Stimulated activated effector memory CD8-positive, alpha-beta T cell treated with anti-CD3 and anti-CD28 coated beads, Interleukin-12 subunit alpha, Interleukin-12 subunit beta, amount 100 ng/mL, for 72 hours (primary cell): ENCODE results near the gene CEP43.
"Not testable (repeated sequence)": the region's sequence is repeated elsewhere in the genome, so short reads cannot be mapped to it uniquely, and the experiment has no call there.

Experiments
- ATAC-seq: fragments of 150-1000 bp; cut with Tn5 transposase; 2 replicates; pipeline ENCODE4 v1.10.0; 2021
- DNase-seq, 2 donors: peaks; one replicate each; pipeline ENCODE4 v3.0.0; 2021 to 2022; ENCODE audit warnings: low spot score in 2 of 2
- H3K27ac Mint-ChIP-seq: one replicate; pipeline ENCODE4 v1.8.0; 2022; ENCODE audit warnings: mild to moderate bottlenecking, mixed read lengths
- H3K36me3 Mint-ChIP-seq: one replicate; pipeline ENCODE4 v1.8.0; 2022; ENCODE audit warnings: mild to moderate bottlenecking, mixed read lengths
- H3K4me1 Mint-ChIP-seq: one replicate; pipeline ENCODE4 v1.8.0; 2022; ENCODE audit warnings: mixed read lengths
- H3K4me3 Mint-ChIP-seq: one replicate; pipeline ENCODE4 v1.8.0; 2022; ENCODE audit warnings: mild to moderate bottlenecking, mixed read lengths
- H3K9me3 Mint-ChIP-seq: one replicate; pipeline ENCODE4 v1.8.0; 2022; ENCODE audit warnings: mixed read lengths

Gene CEP43

DNA sequence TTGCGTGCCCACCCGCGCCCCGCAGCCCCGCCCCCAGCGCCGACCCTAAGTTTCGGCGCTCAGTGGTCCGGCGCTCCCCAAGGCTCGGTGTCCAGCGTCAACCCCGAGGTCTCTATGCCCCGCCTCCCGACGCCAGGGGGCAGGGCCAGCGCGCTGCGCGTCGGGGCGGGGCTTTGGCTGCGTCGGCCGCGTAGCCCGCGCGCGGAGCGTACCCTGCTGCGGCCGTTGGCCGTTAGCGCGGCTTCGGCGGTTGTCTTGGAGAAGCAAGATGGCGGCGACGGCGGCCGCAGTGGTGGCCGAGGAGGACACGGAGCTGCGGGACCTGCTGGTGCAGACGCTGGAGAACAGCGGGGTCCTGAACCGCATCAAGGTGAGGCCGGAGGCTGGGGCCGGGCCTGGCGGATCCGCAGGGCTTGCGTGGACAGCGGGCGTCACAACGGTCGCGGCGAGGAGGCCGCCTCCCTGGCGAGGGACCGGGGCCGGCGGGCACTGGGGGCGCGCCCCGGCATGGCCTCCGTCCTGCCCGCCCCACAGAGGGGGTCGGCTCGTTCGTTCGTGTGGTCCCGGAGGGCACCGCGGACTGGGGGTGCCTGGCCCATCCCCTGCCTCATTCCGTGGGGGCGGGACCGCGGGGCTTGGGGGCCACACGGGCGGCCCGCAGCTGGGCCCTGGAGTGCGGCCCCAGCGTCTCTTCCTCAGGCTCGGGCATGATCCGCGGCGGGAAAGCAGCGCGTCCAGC lies at the start of gene CEP43:
Gene CEP43 (plus strand): TSS at position 253 of the 739 bp plus-strand sequence. CDS start 16 bp downstream, at position 269.
- peaks cover 15% of the 10 kb centered on the region for H3K36me3 Mint-ChIP-seq
- H3K9me3 Mint-ChIP-seq = no peaks in the 10 kb centered on the region
- peaks cover 29% of the 10 kb centered on the region for H3K4me1 Mint-ChIP-seq
- H3K27ac Mint-ChIP-seq = peak within 1 kb of the TSS; percentile 67
- DNase-seq = peak; percentile 92 to 94
- peak within 1 kb of the TSS; percentile 66 for H3K4me3 Mint-ChIP-seq
- ATAC-seq = peak; percentile 95

DNA sequence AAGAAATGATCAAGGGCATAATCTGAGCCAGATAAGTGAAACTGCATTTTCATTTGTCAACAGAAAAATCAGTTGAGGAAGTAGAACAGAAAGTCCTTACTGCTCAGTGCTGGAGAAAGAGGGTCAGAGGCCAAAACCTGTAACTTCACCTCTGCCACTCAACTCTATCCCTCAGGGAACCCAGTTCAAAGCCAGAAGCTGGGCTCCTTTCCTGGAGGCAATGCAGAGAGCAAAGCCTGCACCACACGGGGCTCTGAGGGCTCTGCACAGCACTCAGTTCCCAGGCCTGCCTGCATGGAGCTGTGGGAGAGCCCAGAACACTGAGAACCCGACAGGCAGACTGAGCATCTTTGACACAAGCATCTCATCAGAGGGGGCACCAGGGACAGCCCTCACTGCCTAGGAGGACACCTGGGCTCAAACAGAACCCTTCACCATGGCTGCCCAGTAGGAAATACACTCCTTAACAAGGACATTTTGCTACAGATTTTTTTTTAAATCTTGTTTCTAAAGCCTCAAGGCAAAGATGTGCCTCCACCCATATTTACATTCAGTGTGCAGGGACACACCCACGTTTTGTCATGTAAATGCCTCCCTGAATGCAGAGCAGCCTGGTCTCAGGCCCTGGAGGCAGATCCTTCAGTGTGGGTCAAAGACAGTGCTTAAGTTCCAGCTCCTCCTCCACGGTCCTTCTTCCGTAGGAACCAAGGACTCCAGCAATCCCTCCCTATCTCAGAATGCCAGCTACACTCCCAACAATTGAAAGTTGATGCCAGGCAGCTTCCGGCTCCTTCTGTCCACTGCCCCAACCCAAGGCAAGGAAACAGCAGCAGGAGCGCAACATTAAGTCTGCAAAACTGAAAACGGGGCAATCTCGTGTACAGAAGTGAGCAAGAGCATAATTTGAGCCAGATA lies 49.4 kb upstream of the CEP43 start:
- DNase-seq (no peak), ATAC-seq (no peak)
- peaks cover 71% of the 10 kb centered on the region for H3K36me3 Mint-ChIP-seq
- H3K27ac Mint-ChIP-seq = peak overlapping the region; percentile 92
- peak overlapping the region; percentile 85 for H3K4me3 Mint-ChIP-seq
- no peaks in the 10 kb centered on the region for H3K9me3 Mint-ChIP-seq
- H3K4me1 Mint-ChIP-seq = peaks cover 53% of the 10 kb centered on the region

- Mint-ChIP-seq H3K9me3 (no peaks in the 10 kb centered on the region), H3K4me1 (peaks cover 52% of the 10 kb centered on the region), H3K27ac (peak overlapping the region; percentile 92), H3K36me3 (peaks cover 66% of the 10 kb centered on the region), H3K4me3 (peak overlapping the region; percentile 85)
- peak; percentile 21 to 61 for DNase-seq
- ATAC-seq = peak; percentile 57
These were observed 48.8 kb upstream of the CEP43 start for GRCh38 chr6:166950443-166950821.

DNA sequence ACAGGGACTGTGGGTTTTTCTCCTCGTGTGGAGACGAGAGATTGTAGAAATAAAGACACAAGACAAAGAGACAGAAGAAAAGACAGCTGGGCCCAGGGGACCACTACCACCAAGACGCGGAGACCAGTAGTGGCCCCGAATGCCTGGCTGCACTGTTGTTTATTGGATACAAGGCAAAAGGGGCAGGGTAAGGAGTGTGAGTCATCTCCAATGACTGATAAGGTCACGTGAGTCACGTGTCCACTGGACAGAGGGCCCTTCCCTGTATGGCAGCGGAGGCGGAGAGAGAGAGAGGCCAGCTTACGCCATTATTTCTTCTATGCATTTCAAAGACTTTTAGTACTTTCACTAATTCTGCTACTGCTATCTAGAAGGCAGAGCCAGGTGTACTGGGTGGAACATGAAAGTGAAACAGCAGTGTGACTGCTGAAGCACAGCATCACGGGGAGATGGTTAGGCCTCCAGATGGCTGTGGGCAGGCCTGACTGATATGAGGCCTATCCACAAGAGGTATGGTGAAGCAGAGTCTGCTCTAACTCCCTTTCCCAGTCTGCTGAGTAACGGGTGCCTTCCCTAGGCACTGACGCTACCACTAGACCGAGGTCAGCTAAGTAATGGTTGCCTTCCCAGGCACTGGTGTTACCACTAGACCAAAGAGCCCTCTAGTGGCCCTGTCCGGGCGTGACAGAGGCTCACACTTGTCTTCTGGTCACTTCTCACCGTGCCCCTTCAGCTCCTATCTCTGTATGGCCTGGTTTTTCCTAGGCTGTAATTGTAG lies 48.1 kb upstream of the CEP43 start:
- peaks cover 59% of the 10 kb centered on the region for H3K36me3 Mint-ChIP-seq
- H3K27ac Mint-ChIP-seq = peak overlapping the region; percentile 92
- peak; percentile 55 to 86 for DNase-seq
- H3K4me1 Mint-ChIP-seq = peaks cover 57% of the 10 kb centered on the region
- H3K4me3 Mint-ChIP-seq = peak overlapping the region; percentile 85
- ATAC-seq = peak; percentile 96
- not testable (repeated sequence) for H3K9me3 Mint-ChIP-seq

GRCh38 chr6:166951670-166952060 lies 47.5 kb upstream of the CEP43 start:
- H3K27ac Mint-ChIP-seq = peak overlapping the region; percentile 92
- H3K4me3 Mint-ChIP-seq = peak overlapping the region; percentile 85
- ATAC-seq (no peak), DNase-seq (no peak)
- H3K36me3 Mint-ChIP-seq = peaks cover 53% of the 10 kb centered on the region
- H3K4me1 Mint-ChIP-seq = peaks cover 57% of the 10 kb centered on the region
- H3K9me3 Mint-ChIP-seq = no peaks in the 10 kb centered on the region

GRCh38 chr6:166952121-166952520 lies 47.1 kb upstream of the CEP43 start:
- peaks cover 58% of the 10 kb centered on the region for H3K4me1 Mint-ChIP-seq
- H3K4me3 Mint-ChIP-seq = peak overlapping the region; percentile 85
- peaks cover 49% of the 10 kb centered on the region for H3K36me3 Mint-ChIP-seq
- H3K27ac Mint-ChIP-seq = peak overlapping the region; percentile 92
- no peaks in the 10 kb centered on the region for H3K9me3 Mint-ChIP-seq
- no peak for ATAC-seq
- no peak for DNase-seq

- DNase-seq (no peak), ATAC-seq (no peak)
- Mint-ChIP-seq H3K36me3 (peaks cover 48% of the 10 kb centered on the region), H3K4me1 (peaks cover 65% of the 10 kb centered on the region), H3K9me3 (no peaks in the 10 kb centered on the region), H3K27ac (peak overlapping the region; percentile 92), H3K4me3 (peak overlapping the region; percentile 93)
These were observed 46.4 kb upstream of the CEP43 start for GRCh38 chr6:166952567-166953486.

GRCh38 chr6:166954118-166954713 lies 45.0 kb upstream of the CEP43 start:
- H3K4me3 Mint-ChIP-seq = peak overlapping the region; percentile 93
- H3K27ac Mint-ChIP-seq = peak overlapping the region; percentile 20
- DNase-seq (no peak), ATAC-seq (no peak)
- H3K4me1 Mint-ChIP-seq = peaks cover 79% of the 10 kb centered on the region
- H3K9me3 Mint-ChIP-seq = no peaks in the 10 kb centered on the region
- H3K36me3 Mint-ChIP-seq = peaks cover 36% of the 10 kb centered on the region

GRCh38 chr6:166955121-166955864 lies 43.9 kb upstream of the CEP43 start:
- ATAC-seq (no peak), DNase-seq (peak in 1 of 2 donors; percentile 63)
- no peaks in the 10 kb centered on the region for H3K9me3 Mint-ChIP-seq
- H3K36me3 Mint-ChIP-seq = peaks cover 26% of the 10 kb centered on the region
- H3K4me1 Mint-ChIP-seq = peaks cover 82% of the 10 kb centered on the region
- H3K27ac Mint-ChIP-seq = peak overlapping the region; percentile 90
- H3K4me3 Mint-ChIP-seq = peak overlapping the region; percentile 93

DNA sequence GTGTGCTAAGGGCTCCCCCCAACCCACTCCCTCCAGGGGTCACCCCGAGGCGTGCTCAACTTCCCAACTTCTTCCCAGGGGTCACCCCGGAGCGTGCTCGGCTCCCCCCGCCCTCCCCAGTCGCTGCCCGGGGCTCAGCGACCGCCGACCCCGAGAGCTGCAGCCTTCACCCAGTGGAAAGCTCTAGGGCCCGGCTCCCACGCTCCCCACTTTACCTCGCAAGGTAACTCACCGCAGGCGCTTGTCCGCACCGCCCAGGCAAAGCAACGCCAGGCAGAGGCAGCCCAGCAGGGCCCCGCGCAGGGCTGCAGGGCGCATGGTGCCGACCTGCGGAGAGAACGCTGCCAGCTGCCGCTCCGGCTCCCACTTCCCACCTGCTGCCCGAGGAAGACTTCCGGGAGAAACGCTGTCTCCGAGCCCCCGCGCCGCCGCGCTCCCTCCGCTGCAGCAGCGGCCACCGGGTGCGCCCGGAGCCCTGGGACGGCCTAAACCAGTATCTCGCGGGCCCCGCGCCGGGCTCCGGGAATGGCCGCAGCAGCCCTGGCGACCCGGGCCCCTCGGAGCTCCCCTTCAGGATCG lies 43.2 kb upstream of the CEP43 start:
- Mint-ChIP-seq H3K27ac (peak overlapping the region; percentile 90), H3K4me3 (peak overlapping the region; percentile 93), H3K36me3 (peaks cover 19% of the 10 kb centered on the region), H3K9me3 (no peaks in the 10 kb centered on the region), H3K4me1 (peaks cover 79% of the 10 kb centered on the region)
- ATAC-seq = peak; percentile 41
- DNase-seq = no peak

DNA sequence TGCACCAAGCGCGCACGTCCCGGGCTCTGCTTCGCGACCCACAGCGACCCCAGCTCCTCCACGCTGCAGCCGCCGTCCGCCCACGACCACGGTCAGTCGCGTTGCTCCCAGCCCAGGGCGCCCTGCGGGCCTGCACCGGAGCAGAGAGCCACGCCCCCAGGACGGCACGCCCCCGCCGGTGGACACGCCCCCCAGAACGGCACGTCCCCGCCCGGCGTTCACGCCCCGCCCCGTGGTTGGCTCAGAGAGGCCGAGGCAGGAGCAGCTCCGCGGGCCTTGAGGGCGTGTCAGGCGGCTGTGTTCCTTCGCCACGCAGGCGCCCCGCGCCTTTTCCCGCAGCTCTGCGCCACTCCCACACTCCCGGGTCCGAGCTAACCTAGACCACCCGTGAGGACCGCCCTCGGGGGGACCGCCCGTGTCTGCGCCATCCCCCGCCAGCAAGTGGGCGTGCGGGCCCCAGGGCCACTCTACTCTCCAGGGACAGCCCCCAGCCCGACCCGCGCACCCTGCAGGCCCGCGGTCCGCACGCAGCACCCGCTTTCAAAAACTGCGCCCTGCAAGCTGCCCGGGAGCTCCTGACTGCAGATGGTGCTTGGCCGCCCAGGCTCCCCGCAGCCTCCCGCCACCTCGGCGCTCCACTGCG lies 42.6 kb upstream of the CEP43 start, which contains the start of gene RNASET2:
Gene RNASET2 (minus strand): TSS at position 107 of the 643 bp plus-strand sequence. CDS start 368 bp downstream, outside the sequence.
- peaks cover 14% of the 10 kb centered on the region for H3K36me3 Mint-ChIP-seq
- DNase-seq (peak; percentile 100), ATAC-seq (peak; percentile 91)
- H3K9me3 Mint-ChIP-seq = no peaks in the 10 kb centered on the region
- H3K4me3 Mint-ChIP-seq = peak within 1 kb of the TSS; percentile 93
- peak within 1 kb of the TSS; percentile 90 for H3K27ac Mint-ChIP-seq
- H3K4me1 Mint-ChIP-seq = peaks cover 73% of the 10 kb centered on the region

DNA sequence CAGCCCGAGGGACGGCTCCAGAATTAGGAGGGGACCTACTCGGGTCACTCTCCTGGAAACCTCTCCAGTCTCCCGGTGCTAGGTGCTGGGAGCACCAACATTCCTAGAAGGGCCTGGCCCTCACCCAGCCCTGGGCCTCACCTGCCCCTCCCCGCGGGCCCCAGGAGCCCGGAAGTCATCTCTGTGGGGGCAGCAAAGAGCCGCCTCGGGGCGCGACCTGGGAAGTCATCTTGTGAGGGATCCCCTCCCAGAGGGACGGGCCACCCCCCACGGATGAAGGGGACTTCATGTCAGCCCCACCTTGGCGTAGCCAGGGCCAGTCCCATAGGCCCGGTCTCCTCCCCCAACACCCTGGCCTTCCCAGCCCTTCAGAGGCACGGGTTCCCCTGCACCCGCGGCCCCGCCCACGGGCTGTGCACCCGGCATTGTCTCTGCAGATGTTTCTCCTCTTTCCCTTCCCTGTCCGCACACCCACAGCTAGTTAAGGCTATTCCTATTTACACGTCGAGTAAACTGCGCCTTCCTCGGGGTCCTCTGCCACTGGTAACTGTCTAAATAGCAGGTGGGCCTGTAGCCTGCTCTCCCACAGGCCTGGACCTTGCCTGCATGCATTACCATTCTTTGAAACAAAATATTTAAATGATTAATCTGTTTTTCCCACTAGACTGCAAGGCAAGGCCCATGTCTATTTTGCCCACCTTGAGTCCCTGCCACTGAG lies 42.0 kb upstream of the CEP43 start:
- peaks cover 66% of the 10 kb centered on the region for H3K4me1 Mint-ChIP-seq
- DNase-seq = peak; percentile 43 to 81
- H3K27ac Mint-ChIP-seq = peak overlapping the region; percentile 90

More for the DNA sequence above, 42.0 kb upstream of the CEP43 start:
- Mint-ChIP-seq H3K36me3 (peaks cover 10% of the 10 kb centered on the region), H3K4me3 (peak overlapping the region; percentile 93), H3K9me3 (no peaks in the 10 kb centered on the region)
- ATAC-seq = peak; percentile 44
